Epithelial cell of esophagus (primary cell): ENCODE results near the gene MYBPC3.

Source experiments
- DNase-seq: peaks from one replicate; pipeline ENCODE4 v3.0.0; 2010; ENCODE audit warnings: low read depth
- H3K4me3 ChIP-seq: 2 replicates; pipeline ENCODE4 v1.5.1; 2011; ENCODE audit warnings: mild to moderate bottlenecking, low read length, control low read depth
- CTCF ChIP-seq: IDR thresholded peaks from 2 replicates; pipeline ENCODE4 v1.5.1; 2011; ENCODE audit warnings: low read depth, mild to moderate bottlenecking, low read length, control low read depth, inconsistent platforms; ENCODE audit not compliant: insufficient read depth; ENCODE audit errors: missing control alignments

The MYBPC3 gene

GRCh38 chr11:47333526-47333845 is 19.0 kb downstream of the MYBPC3 start:
- no peak for TF ChIP-seq CTCF

GRCh38 chr11:47332791-47333525 is 19.5 kb downstream of the MYBPC3 start:
- no peak overlapping the region for H3K4me3 ChIP-seq
- no peak for TF ChIP-seq CTCF
- DNase-seq = no peak

More at GRCh38 chr11:47333526-47333845, 19.0 kb downstream of the MYBPC3 start:
- no peak for DNase-seq
- no peak overlapping the region for H3K4me3 ChIP-seq

- DNase-seq = no peak
- TF ChIP-seq CTCF = no peak
- H3K4me3 ChIP-seq = no peak overlapping the region
These were observed 20.2 kb downstream of the MYBPC3 start for GRCh38 chr11:47332303-47332711.

GRCh38 chr11:47331454-47332302 is 20.8 kb downstream of the MYBPC3 start:
- TF ChIP-seq CTCF = no peak
- H3K4me3 ChIP-seq = no peak overlapping the region
- peak; percentile 23 for DNase-seq

- peak; percentile 25 for TF ChIP-seq CTCF
- DNase-seq = peak; percentile 11
- H3K4me3 ChIP-seq = no peak overlapping the region
These were observed 22.2 kb downstream of the MYBPC3 start for GRCh38 chr11:47329987-47330931.

GRCh38 chr11:47329431-47329986 is 23.0 kb downstream of the MYBPC3 start:
- H3K4me3 ChIP-seq = no peak overlapping the region
- no peak for TF ChIP-seq CTCF
- DNase-seq = no peak
